ENCODE results near the gene CARF.

Gene CARF

GRCh38 chr2:202910698-202911097 lies 1.4 kb upstream of the CARF start:
- TF ChIP-seq TAF1 (IDR thresholded peaks at IDR 0.05; ENCODE audit: borderline replicate concordance, insufficient read depth, low read length) (no peak), SIN3A (IDR thresholded peaks at IDR 0.05; ENCODE audit: borderline replicate concordance, insufficient read depth, low read length) (no peak), POLR2AphosphoS5 (IDR thresholded peaks at IDR 0.05; ENCODE audit: low read depth, low read length) (no peak), FOXP2 (optimal IDR thresholded peaks at IDR 0.05; ENCODE audit: borderline replicate concordance, extremely low read depth, extremely low read length, insufficient read depth) (no peak)
- TF ChIP-seq, protein P1, sequence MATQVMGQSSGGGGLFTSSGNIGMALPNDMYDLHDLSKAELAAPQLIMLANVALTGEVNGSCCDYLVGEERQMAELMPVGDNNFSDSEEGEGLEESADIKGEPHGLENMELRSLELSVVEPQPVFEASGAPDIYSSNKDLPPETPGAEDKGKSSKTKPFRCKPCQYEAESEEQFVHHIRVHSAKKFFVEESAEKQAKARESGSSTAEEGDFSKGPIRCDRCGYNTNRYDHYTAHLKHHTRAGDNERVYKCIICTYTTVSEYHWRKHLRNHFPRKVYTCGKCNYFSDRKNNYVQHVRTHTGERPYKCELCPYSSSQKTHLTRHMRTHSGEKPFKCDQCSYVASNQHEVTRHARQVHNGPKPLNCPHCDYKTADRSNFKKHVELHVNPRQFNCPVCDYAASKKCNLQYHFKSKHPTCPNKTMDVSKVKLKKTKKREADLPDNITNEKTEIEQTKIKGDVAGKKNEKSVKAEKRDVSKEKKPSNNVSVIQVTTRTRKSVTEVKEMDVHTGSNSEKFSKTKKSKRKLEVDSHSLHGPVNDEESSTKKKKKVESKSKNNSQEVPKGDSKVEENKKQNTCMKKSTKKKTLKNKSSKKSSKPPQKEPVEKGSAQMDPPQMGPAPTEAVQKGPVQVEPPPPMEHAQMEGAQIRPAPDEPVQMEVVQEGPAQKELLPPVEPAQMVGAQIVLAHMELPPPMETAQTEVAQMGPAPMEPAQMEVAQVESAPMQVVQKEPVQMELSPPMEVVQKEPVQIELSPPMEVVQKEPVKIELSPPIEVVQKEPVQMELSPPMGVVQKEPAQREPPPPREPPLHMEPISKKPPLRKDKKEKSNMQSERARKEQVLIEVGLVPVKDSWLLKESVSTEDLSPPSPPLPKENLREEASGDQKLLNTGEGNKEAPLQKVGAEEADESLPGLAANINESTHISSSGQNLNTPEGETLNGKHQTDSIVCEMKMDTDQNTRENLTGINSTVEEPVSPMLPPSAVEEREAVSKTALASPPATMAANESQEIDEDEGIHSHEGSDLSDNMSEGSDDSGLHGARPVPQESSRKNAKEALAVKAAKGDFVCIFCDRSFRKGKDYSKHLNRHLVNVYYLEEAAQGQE (IDR thresholded peaks at IDR 0.05; ENCODE audit: insufficient read depth in 1 of 2, low read depth in 2 of 2, low read length in 2 of 2), result no peak

- TF ChIP-seq, protein P1 (IDR thresholded peaks at IDR 0.05; ENCODE audit: insufficient read depth in 1 of 2, low read depth in 2 of 2, low read length in 2 of 2), result no peak
- TF ChIP-seq POLR2AphosphoS5 (IDR thresholded peaks at IDR 0.05; ENCODE audit: low read depth, low read length), result no peak
- no peak for TF ChIP-seq SIN3A (IDR thresholded peaks at IDR 0.05; ENCODE audit: borderline replicate concordance, insufficient read depth, low read length)
These were observed 918 bp upstream of the CARF start for GRCh38 chr2:202911203-202911511.

DNA sequence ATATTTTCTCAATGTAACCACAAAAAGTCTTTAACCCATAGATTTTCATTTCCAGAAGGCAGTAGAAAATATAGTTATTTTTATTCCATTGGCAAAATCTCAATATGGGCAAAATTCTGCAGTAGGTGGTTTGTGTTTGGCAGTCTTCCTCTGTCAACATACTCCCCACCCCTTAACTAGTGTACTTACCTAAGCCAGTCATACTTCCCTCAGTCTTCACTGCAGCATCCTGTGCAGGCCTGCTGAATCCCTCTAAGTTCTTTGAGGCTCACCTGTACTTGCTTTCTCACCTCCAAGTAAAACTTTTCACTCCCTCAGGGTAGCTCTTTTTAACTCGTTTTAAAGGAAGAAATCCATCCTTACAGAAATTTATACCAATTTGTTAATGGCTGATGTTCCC lies 6.8 kb downstream of the CARF start:
- TF ChIP-seq POLR2AphosphoS5 (IDR thresholded peaks at IDR 0.05; ENCODE audit: low read depth, low read length) (no peak), TAF1 (IDR thresholded peaks at IDR 0.05; ENCODE audit: borderline replicate concordance, insufficient read depth, low read length) (no peak), FOXP2 (optimal IDR thresholded peaks at IDR 0.05; ENCODE audit: borderline replicate concordance, extremely low read depth, extremely low read length, insufficient read depth) (no peak), SIN3A (IDR thresholded peaks at IDR 0.05; ENCODE audit: borderline replicate concordance, insufficient read depth, low read length) (no peak)
- TF ChIP-seq, protein P1 (IDR thresholded peaks at IDR 0.05; ENCODE audit: insufficient read depth in 1 of 2, low read depth in 2 of 2, low read length in 2 of 2), result no peak

GRCh38 chr2:202932425-202933138 lies 20.5 kb downstream of the CARF start:
- TF ChIP-seq, protein P1 (IDR thresholded peaks at IDR 0.05; ENCODE audit: insufficient read depth in 1 of 2, low read depth in 2 of 2, low read length in 2 of 2), result no peak
- TF ChIP-seq POLR2AphosphoS5 (IDR thresholded peaks at IDR 0.05; ENCODE audit: low read depth, low read length) (no peak), TAF1 (IDR thresholded peaks at IDR 0.05; ENCODE audit: borderline replicate concordance, insufficient read depth, low read length) (no peak), SIN3A (IDR thresholded peaks at IDR 0.05; ENCODE audit: borderline replicate concordance, insufficient read depth, low read length) (no peak), FOXP2 (optimal IDR thresholded peaks at IDR 0.05; ENCODE audit: borderline replicate concordance, extremely low read depth, extremely low read length, insufficient read depth) (no peak)

DNA sequence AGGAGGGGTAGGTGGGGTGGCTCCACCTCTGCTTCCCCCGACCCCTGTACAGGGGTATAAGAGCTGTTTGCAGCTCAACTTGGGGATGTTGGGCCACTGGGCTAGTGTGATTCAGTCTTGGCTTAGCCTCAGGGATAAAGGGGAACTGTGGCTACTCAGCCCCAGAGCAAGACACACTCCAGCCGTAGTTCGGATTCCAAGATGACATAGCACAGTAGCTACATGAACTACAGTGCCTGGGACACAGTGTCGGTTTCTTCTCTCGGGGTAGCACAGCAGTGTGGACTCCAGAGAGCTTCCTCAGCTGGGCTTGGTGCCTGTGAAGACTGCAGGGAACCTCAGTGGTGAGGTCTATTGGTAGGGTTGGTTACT lies 21.1 kb downstream of the CARF start:
- TF ChIP-seq FOXP2 (optimal IDR thresholded peaks at IDR 0.05; ENCODE audit: borderline replicate concordance, extremely low read depth, extremely low read length, insufficient read depth) (no peak), TAF1 (IDR thresholded peaks at IDR 0.05; ENCODE audit: borderline replicate concordance, insufficient read depth, low read length) (no peak), POLR2AphosphoS5 (IDR thresholded peaks at IDR 0.05; ENCODE audit: low read depth, low read length) (no peak), SIN3A (IDR thresholded peaks at IDR 0.05; ENCODE audit: borderline replicate concordance, insufficient read depth, low read length) (no peak)
- TF ChIP-seq, protein P1 (IDR thresholded peaks at IDR 0.05; ENCODE audit: insufficient read depth in 1 of 2, low read depth in 2 of 2, low read length in 2 of 2), result no peak

Measured in PFSK-1 (cell line).